Measurements from ENCODE around the gene RPS6KA5.
"Not testable (repeated sequence)": the region's sequence is repeated elsewhere in the genome, so short reads cannot be mapped to it uniquely, and the experiment has no call there.

RPS6KA5 gene

DNA sequence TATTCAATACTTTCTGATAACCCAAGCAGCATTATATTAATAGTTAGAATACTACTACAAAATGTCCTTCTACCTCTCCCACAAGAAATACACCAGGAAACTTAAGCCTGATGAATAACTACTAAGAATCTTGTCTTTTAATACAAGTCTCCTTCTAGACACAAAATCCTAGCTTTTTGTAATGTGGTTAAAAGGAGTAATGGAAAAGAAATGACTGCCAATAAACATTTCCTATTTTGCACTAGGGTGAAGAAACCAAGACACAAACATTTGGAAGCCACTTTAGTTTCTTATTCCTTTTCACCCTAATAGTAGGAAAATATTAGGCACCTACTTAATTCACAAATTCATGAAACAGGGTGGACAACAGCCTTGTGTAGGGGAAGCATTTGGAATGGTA is 192.9 kb downstream of the RPS6KA5 start:
- TF ChIP-seq, protein P1, sequence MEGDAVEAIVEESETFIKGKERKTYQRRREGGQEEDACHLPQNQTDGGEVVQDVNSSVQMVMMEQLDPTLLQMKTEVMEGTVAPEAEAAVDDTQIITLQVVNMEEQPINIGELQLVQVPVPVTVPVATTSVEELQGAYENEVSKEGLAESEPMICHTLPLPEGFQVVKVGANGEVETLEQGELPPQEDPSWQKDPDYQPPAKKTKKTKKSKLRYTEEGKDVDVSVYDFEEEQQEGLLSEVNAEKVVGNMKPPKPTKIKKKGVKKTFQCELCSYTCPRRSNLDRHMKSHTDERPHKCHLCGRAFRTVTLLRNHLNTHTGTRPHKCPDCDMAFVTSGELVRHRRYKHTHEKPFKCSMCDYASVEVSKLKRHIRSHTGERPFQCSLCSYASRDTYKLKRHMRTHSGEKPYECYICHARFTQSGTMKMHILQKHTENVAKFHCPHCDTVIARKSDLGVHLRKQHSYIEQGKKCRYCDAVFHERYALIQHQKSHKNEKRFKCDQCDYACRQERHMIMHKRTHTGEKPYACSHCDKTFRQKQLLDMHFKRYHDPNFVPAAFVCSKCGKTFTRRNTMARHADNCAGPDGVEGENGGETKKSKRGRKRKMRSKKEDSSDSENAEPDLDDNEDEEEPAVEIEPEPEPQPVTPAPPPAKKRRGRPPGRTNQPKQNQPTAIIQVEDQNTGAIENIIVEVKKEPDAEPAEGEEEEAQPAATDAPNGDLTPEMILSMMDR (IDR thresholded peaks at IDR 0.05; ENCODE audit: low read depth, low read length): no peak
- Histone ChIP-seq H3K27me3 (ENCODE audit: insufficient read depth, low read depth, severe bottlenecking) (no peaks in the 10 kb centered on the region), H3K9me3 (ENCODE audit: severe bottlenecking) (no peaks in the 10 kb centered on the region), H3K36me3 (no peaks in the 10 kb centered on the region), H3K4me3 (ENCODE audit: low read depth, low read length) (no peak overlapping the region), H3K27ac (no peak overlapping the region)
- DNase-seq: no peak

DNA sequence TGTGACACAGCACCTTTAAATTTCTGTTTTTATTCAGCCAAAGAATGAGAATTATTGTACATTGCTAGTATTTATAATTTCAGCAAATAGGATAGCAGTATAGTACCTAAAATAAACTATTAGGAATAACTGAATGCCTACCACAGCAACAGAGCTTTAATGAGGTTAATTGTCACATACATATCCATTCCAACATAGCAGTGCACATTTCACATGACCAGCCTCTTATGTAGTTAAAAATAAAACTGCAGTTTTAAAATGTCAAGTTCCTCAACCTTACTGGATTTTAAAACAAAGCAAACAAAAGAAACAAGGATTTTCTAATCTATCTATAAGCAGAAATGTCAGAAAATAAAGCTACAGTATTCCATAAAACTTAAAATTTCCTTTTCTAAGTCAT is 193.6 kb downstream of the RPS6KA5 start:
- DNase-seq: no peak
- TF ChIP-seq, protein P1 (IDR thresholded peaks at IDR 0.05; ENCODE audit: low read depth, low read length): no peak
- Histone ChIP-seq H3K4me3 (ENCODE audit: low read depth, low read length) (no peak overlapping the region), H3K27ac (no peak overlapping the region), H3K36me3 (no peaks in the 10 kb centered on the region), H3K9me3 (ENCODE audit: severe bottlenecking) (no peaks in the 10 kb centered on the region), H3K27me3 (ENCODE audit: insufficient read depth, low read depth, severe bottlenecking) (no peaks in the 10 kb centered on the region)

DNA sequence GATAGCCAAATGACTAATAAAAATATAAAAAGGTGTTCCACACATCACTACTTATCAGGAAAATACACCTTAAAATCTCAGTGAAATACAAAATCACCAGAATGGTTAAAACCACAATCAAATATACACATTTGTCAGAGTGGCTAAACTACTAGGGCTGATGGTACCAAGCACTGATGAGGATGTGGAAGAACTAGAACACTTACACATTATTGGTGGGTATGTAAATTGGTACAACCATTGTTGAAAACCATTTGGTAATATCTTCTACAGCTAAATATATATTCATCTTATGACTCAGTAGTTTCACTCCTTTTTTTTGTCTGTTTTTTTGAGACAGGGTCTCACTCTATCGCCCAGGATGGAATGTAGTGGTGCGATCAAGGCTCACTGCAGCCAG is 195.7 kb downstream of the RPS6KA5 start:
- Histone ChIP-seq H3K27me3 (ENCODE audit: insufficient read depth, low read depth, severe bottlenecking) (no peaks in the 10 kb centered on the region), H3K27ac (no peak overlapping the region), H3K4me3 (ENCODE audit: low read depth, low read length) (no peak overlapping the region), H3K36me3 (no peaks in the 10 kb centered on the region), H3K9me3 (ENCODE audit: severe bottlenecking) (no peaks in the 10 kb centered on the region)
- no peak for DNase-seq
- TF ChIP-seq, protein P1 (IDR thresholded peaks at IDR 0.05; ENCODE audit: low read depth, low read length): no peak

DNA sequence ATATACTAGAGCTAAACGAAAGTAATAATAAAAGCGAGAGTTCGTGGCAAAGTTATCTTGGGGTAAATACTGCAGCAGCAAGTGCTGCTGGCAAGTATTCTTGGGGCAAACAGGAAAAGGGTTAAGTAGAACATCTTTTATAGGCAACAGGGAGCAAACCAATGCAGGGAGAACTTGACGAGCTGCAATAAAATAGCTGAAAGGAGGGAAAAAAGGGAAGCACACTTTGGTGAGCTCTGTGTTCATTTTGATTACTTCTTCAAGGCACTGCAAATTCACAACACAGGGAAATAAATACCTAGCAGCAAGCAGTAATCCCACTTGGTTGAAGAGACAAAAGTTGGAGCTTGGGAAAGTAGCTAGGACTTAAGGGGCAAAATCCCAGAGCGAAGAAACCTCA is 201.9 kb downstream of the RPS6KA5 start:
- TF ChIP-seq, protein P1 (IDR thresholded peaks at IDR 0.05; ENCODE audit: low read depth, low read length): no peak

DNA sequence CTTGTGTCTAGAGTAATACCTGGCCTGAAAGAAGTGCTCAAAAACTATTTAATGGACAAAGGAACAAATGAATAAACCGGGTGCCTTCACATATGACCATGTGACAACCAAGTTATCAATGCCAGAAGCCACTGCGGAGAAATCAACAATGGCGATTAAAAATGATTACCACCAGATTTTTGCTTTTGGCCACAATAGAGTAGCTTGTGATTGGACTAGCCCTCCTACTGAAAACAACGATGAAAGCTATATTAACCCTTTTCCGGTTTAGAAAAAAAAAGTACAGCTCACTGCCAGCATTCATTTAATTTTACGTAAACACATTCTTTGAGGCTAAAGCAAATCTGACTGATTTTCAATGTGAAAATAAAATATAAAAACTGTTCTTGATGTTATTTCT is 202.6 kb downstream of the RPS6KA5 start:
- DNase-seq: no peak
- Histone ChIP-seq H3K4me3 (ENCODE audit: low read depth, low read length) (no peak overlapping the region), H3K27me3 (ENCODE audit: insufficient read depth, low read depth, severe bottlenecking) (no peaks in the 10 kb centered on the region), H3K36me3 (no peaks in the 10 kb centered on the region), H3K9me3 (ENCODE audit: severe bottlenecking) (no peaks in the 10 kb centered on the region), H3K27ac (no peak overlapping the region)
- TF ChIP-seq, protein P1 (IDR thresholded peaks at IDR 0.05; ENCODE audit: low read depth, low read length): no peak

More for the DNA sequence above, 201.9 kb downstream of the RPS6KA5 start:
- no peak for DNase-seq
- no peak overlapping the region for H3K27ac ChIP-seq
- H3K4me3 ChIP-seq (ENCODE audit: low read depth, low read length): no peak overlapping the region
- no peaks in the 10 kb centered on the region for H3K36me3 ChIP-seq
- no peaks in the 10 kb centered on the region for H3K27me3 ChIP-seq (ENCODE audit: insufficient read depth, low read depth, severe bottlenecking)
- H3K9me3 ChIP-seq (ENCODE audit: severe bottlenecking): no peaks in the 10 kb centered on the region

GRCh38 chr14:90856115-90856514 is 204.3 kb downstream of the RPS6KA5 start:
- not testable (repeated sequence) for H3K4me3 ChIP-seq (ENCODE audit: low read depth, low read length); DNase-seq; H3K27ac ChIP-seq; H3K36me3 ChIP-seq; H3K27me3 ChIP-seq (ENCODE audit: insufficient read depth, low read depth, severe bottlenecking); H3K9me3 ChIP-seq (ENCODE audit: severe bottlenecking)

All from WERI-Rb-1 (cell line).